SK-N-SH (cell line): ENCODE results near the gene GAGE12E. TPM values are rescaled to one million over a fixed set of nuclear protein-coding genes. Genes with fewer than 3 reads are reported as not detected.
"Not testable (repeated sequence)": the region's sequence is repeated elsewhere in the genome, so short reads cannot be mapped to it uniquely, and the experiment has no call there.

Source experiments
- CTCF ChIA-PET: fragments of 300-600, 350-600 bp; formaldehyde crosslinking; extraction: SDS; loops from one replicate; lab custom pipeline; 2021; lab: Yijun Ruan, JAX
- POLR2A ChIA-PET: fragments of 350-600 bp; sonication (Branson Sonifier 250); formaldehyde crosslinking; extraction: SDS; loops from one replicate; lab custom pipeline; 2020; ENCODE audit warnings: antibody characterized with exemption, inconsistent platforms; lab: Yijun Ruan, JAX
- DNase-seq: peaks from one replicate; pipeline ENCODE4 v3.0.0; 2012
- H2AFZ ChIP-seq: fragments of 200-600 bp; sonication (generic); 2 replicates; pipeline ENCODE4 v1.8.1; 2016; ENCODE audit warnings: antibody characterized with exemption, mild to moderate bottlenecking, low read depth
- H3F3A ChIP-seq: fragments of 200-600 bp; sonication (generic); replicated peaks from 2 replicates; pipeline ENCODE3; 2016; ENCODE audit warnings: antibody characterized with exemption, mild to moderate bottlenecking; ENCODE audit not compliant: insufficient read depth
- H3K27ac ChIP-seq, 2 experiments: fragments of 200-500 bp in 1 of 2; fragments of 200-600 bp in 1 of 2; sonication (Bioruptor generic) in 1 of 2; sonication (generic), shearing (Covaris generic) in 1 of 2; 2 replicates each; pipeline versions ENCODE4 v1.5.1 to v1.6.1; 2014 to 2016; ENCODE audit warnings: low read depth in 2 of 2, inconsistent platforms in 1 of 2, low read length in 1 of 2, mild to moderate bottlenecking in 1 of 2, mixed read lengths in 1 of 2
- H3K27me3 ChIP-seq: fragments of 200-600 bp; sonication (generic), shearing (Covaris generic); 2 replicates; pipeline ENCODE4 v1.6.1; 2016; ENCODE audit warnings: mixed run types; ENCODE audit not compliant: insufficient read depth
- H3K36me3 ChIP-seq, 2 experiments: fragments of 200-500 bp in 1 of 2; fragments of 200-600 bp in 1 of 2; sonication (Bioruptor generic) in 1 of 2; sonication (generic) in 1 of 2; replicated peaks in 1 of 2; 2 replicates each; pipeline versions ENCODE3 to v1.5.1; 2014 to 2016; ENCODE audit warnings: low read length in 1 of 2, mild to moderate bottlenecking in 1 of 2; ENCODE audit not compliant: insufficient read depth in 2 of 2, control insufficient read depth in 1 of 2
- H3K4me1 ChIP-seq, 2 experiments: fragments of 200-500 bp in 1 of 2; fragments of 200-600 bp in 1 of 2; sonication (Bioruptor generic) in 1 of 2; sonication (generic), shearing (Covaris generic) in 1 of 2; 2 replicates each; pipeline versions ENCODE4 v1.5.1 to v1.6.1; 2014 to 2016; ENCODE audit warnings: low read depth in 1 of 2, low read length in 1 of 2, mixed run types in 1 of 2; ENCODE audit not compliant: insufficient read depth in 2 of 2, control insufficient read depth in 1 of 2
- H3K4me2 ChIP-seq: fragments of 200-600 bp; sonication (generic), shearing (Covaris generic); 2 replicates; pipeline ENCODE4 v1.6.1; 2017; ENCODE audit warnings: mixed run types
- H3K4me3 ChIP-seq, 2 experiments: fragments of 200-500 bp in 1 of 2; fragments of 200-600 bp in 1 of 2; sonication (Bioruptor generic) in 1 of 2; sonication (generic), shearing (Covaris generic) in 1 of 2; 2 replicates each; pipeline versions ENCODE4 v1.5.1 to v1.8.1; 2014 to 2016; ENCODE audit warnings: low read depth in 2 of 2, inconsistent platforms in 1 of 2, low read length in 1 of 2, mild to moderate bottlenecking in 1 of 2, mixed read lengths in 1 of 2, moderate library complexity in 1 of 2
- H3K79me2 ChIP-seq: fragments of 200-600 bp; sonication (generic); 2 replicates; pipeline ENCODE4 v1.8.1; 2017; ENCODE audit warnings: mild to moderate bottlenecking; ENCODE audit not compliant: insufficient read depth
- H3K9ac ChIP-seq: fragments of 200-600 bp; sonication (generic); 2 replicates; pipeline ENCODE4 v1.6.1; 2017; ENCODE audit warnings: mixed run types
- H3K9me2 ChIP-seq: fragments of 200-600 bp; sonication (generic); 2 replicates; pipeline ENCODE4 v1.6.1; 2017; ENCODE audit warnings: mixed run types
- H3K9me3 ChIP-seq: fragments of 200-600 bp; sonication (generic); 2 replicates; pipeline ENCODE4 v1.6.1; 2017; ENCODE audit warnings: mixed run types, mild to moderate bottlenecking, moderate library complexity
- H4K20me1 ChIP-seq: fragments of 200-600 bp; sonication (generic); 2 replicates; pipeline ENCODE4 v1.6.1; 2017; ENCODE audit warnings: mild to moderate bottlenecking, mixed run types; ENCODE audit not compliant: insufficient read depth
- WGBS: methylation state at CpG from one replicate; pipeline ENCODE4 v1.1.6; 2017; ENCODE audit warnings: low lambda C conversion rate; 5-methylcytosine and 5-hydroxymethylcytosine counted together
- polyA plus RNA-seq, 3 experiments: library from polyadenylated mRNA; depleted of rRNA; stranded (reverse); fragments of >200 nt; gene quantifications; 2 replicates each; pipeline ENCODE4 v1.2.3, GENCODE V29; 2012

GAGE12E gene
- polyA plus RNA-seq, 1 of the 3 experiments (the other 2 are of a cell fraction) = not detected

- H3K4me3 ChIP-seq, H3K4me1 ChIP-seq, CTCF ChIA-PET, H3K9ac ChIP-seq, H3K27me3 ChIP-seq, H3K9me3 ChIP-seq, H3F3A ChIP-seq, POLR2A ChIA-PET, H4K20me1 ChIP-seq, DNase-seq, H3K27ac ChIP-seq, H3K79me2 ChIP-seq, H3K9me2 ChIP-seq, H2AFZ ChIP-seq, H3K4me2 ChIP-seq, H3K36me3 ChIP-seq: not testable (repeated sequence)
- no CpG with 5 or more reads among the region's 16 CpGs for WGBS
Measured at GRCh38 chrX:49570100-49570499, 19.0 kb downstream of the GAGE12E start, which contains the start of gene GAGE12G. Gene GAGE12G, plus strand, starts transcription at chrX:49570400. Its CDS starts 1,155 bp downstream, at chrX:49571555.

- POLR2A ChIA-PET = not testable (repeated sequence)
Measured at GRCh38 chrX:49579649-49580048, 28.6 kb downstream of the GAGE12E start, which contains the start of gene GAGE12H. Gene GAGE12H, plus strand, starts transcription at chrX:49579949. Its CDS starts 1,155 bp downstream, at chrX:49581104.

GRCh38 chrX:49589196-49589595, 38.1 kb downstream of the GAGE12E start, which contains the start of gene GAGE2A:
Gene GAGE2A, plus strand, starts transcription at chrX:49589496. Its CDS starts 1,155 bp downstream, at chrX:49590651.
- POLR2A ChIA-PET, H3F3A ChIP-seq, H3K4me2 ChIP-seq, CTCF ChIA-PET, H3K36me3 ChIP-seq, H3K9me3 ChIP-seq, DNase-seq, H3K4me3 ChIP-seq, H3K27ac ChIP-seq, H3K9me2 ChIP-seq, H3K9ac ChIP-seq, H3K27me3 ChIP-seq, H3K79me2 ChIP-seq, H2AFZ ChIP-seq, H4K20me1 ChIP-seq, H3K4me1 ChIP-seq: not testable (repeated sequence)
- no CpG with 5 or more reads among the region's 16 CpGs for WGBS

More at GRCh38 chrX:49579649-49580048, 28.6 kb downstream of the GAGE12E start, which contains the start of gene GAGE12H:
- H3F3A ChIP-seq, H3K27me3 ChIP-seq, DNase-seq, H3K4me3 ChIP-seq, CTCF ChIA-PET, H3K4me1 ChIP-seq, H3K36me3 ChIP-seq, H3K79me2 ChIP-seq, H3K27ac ChIP-seq, H3K9ac ChIP-seq, H2AFZ ChIP-seq, H3K4me2 ChIP-seq, H3K9me3 ChIP-seq, H4K20me1 ChIP-seq, H3K9me2 ChIP-seq: not testable (repeated sequence)
- no CpG with 5 or more reads among the region's 16 CpGs for WGBS

GRCh38 chrX:49589769-49590478, 38.8 kb downstream of the GAGE12E start:
- H3K36me3 ChIP-seq, H3K27me3 ChIP-seq, H3K9me2 ChIP-seq, H4K20me1 ChIP-seq, H2AFZ ChIP-seq, POLR2A ChIA-PET, H3K9ac ChIP-seq, H3F3A ChIP-seq, H3K9me3 ChIP-seq, H3K4me2 ChIP-seq, H3K27ac ChIP-seq, CTCF ChIA-PET, H3K4me3 ChIP-seq, H3K4me1 ChIP-seq, DNase-seq, H3K79me2 ChIP-seq: not testable (repeated sequence)
- WGBS = 38% methylated on average over 31 of the region's 37 CpGs

GRCh38 chrX:49590488-49590887, 39.4 kb downstream of the GAGE12E start:
- H3F3A ChIP-seq, H2AFZ ChIP-seq, H3K36me3 ChIP-seq, H3K4me1 ChIP-seq, H3K27ac ChIP-seq, H3K9me3 ChIP-seq, H3K79me2 ChIP-seq, H3K27me3 ChIP-seq, H3K9me2 ChIP-seq, DNase-seq, H3K4me2 ChIP-seq, POLR2A ChIA-PET, H3K4me3 ChIP-seq, H4K20me1 ChIP-seq, H3K9ac ChIP-seq, CTCF ChIA-PET: not testable (repeated sequence)
- WGBS = 51% methylated on average over 14 of the region's 17 CpGs

- CTCF ChIA-PET, H3K4me3 ChIP-seq, H3K79me2 ChIP-seq, H3K27ac ChIP-seq, H3K4me1 ChIP-seq, H4K20me1 ChIP-seq, POLR2A ChIA-PET, H3K9ac ChIP-seq, H3K9me3 ChIP-seq, H3K27me3 ChIP-seq, DNase-seq, H3K9me2 ChIP-seq, H3K36me3 ChIP-seq, H3F3A ChIP-seq, H2AFZ ChIP-seq, H3K4me2 ChIP-seq: not testable (repeated sequence)
- WGBS = no CpG with 5 or more reads among the region's 16 CpGs
Measured at GRCh38 chrX:49598720-49599119, 47.6 kb downstream of the GAGE12E start, which contains the start of gene GAGE1. Gene GAGE1, plus strand, starts transcription at chrX:49599020. Its CDS starts 1,155 bp downstream, at chrX:49600175.
